HepG2 (cell line): Measurements from ENCODE around the gene PRCD. TPM values are rescaled to one million over a fixed set of nuclear protein-coding genes. Genes with fewer than 3 reads are reported as not detected.
A peak's percentile ranks its signal among the peaks of the same experiment; 100 is the strongest.

ENCODE experiments used
- ARID2 ChIP-seq: sonication (generic); formaldehyde crosslinking; IDR thresholded peaks from 2 replicates; pipeline ENCODE4 v1.8.1; 2022; ENCODE audit warnings: mild to moderate bottlenecking, missing genetic modification reagents, borderline replicate concordance
- ATM ChIP-seq: fragments of 450-650 bp; IDR thresholded peaks from 2 replicates; pipeline ENCODE4 v1.7.1; 2017; ENCODE audit warnings: mild to moderate bottlenecking, borderline replicate concordance
- BCL6 ChIP-seq: IDR thresholded peaks from 2 replicates; pipeline ENCODE4 v1.6.1; 2016; ENCODE audit warnings: missing genetic modification reagents, missing compliant biosample characterization
- PRMT3 ChIP-seq: sonication (generic); formaldehyde crosslinking; IDR thresholded peaks from 2 replicates; pipeline ENCODE4 v1.8.1; 2022; ENCODE audit warnings: low read depth, mild to moderate bottlenecking, moderate library complexity, missing genetic modification reagents, borderline replicate concordance
- RORA ChIP-seq: sonication (generic); formaldehyde crosslinking; IDR thresholded peaks from 2 replicates; pipeline ENCODE4 v1.5.0; 2020; ENCODE audit warnings: mild to moderate bottlenecking, missing genetic modification reagents, moderate library complexity
- STAT5B ChIP-seq: sonication (generic); formaldehyde crosslinking; IDR thresholded peaks from 2 replicates; pipeline ENCODE4 v1.4.0; 2020; ENCODE audit warnings: missing genetic modification reagents
- TCF7 ChIP-seq: sonication (generic); IDR thresholded peaks from 2 replicates; pipeline ENCODE4 v1.6.1; 2016; ENCODE audit warnings: antibody characterized with exemption, low read depth
- TSC22D2 ChIP-seq: sonication (generic); formaldehyde crosslinking; IDR thresholded peaks from 2 replicates; pipeline ENCODE4 v1.5.1; 2020; ENCODE audit warnings: missing genetic modification reagents, mild to moderate bottlenecking, borderline replicate concordance
- U2AF2 ChIP-seq: fragments of 200-400 bp; formaldehyde crosslinking; IDR thresholded peaks from 2 replicates; pipeline ENCODE4 v1.6.1; 2017; ENCODE audit warnings: low read depth, mild to moderate bottlenecking, low read length
- ZEB1 ChIP-seq: IDR thresholded peaks from 2 replicates; pipeline ENCODE4 v1.6.1; 2012; ENCODE audit warnings: mild to moderate bottlenecking, low read depth, inconsistent platforms; ENCODE audit not compliant: insufficient replicate concordance
- ZFP36L2 ChIP-seq: sonication (generic); formaldehyde crosslinking; IDR thresholded peaks from 2 replicates; pipeline ENCODE4 v1.4.0; 2020; ENCODE audit warnings: missing genetic modification reagents
- ZFP62 ChIP-seq: sonication (generic); formaldehyde crosslinking; IDR thresholded peaks from 2 replicates; pipeline ENCODE4 v1.4.0; 2020; ENCODE audit warnings: missing genetic modification reagents
- ZNF143 ChIP-seq: sonication (generic); formaldehyde crosslinking; IDR thresholded peaks from 2 replicates; pipeline ENCODE4 v1.4.0; 2020; ENCODE audit warnings: missing genetic modification reagents
- ZNF331 ChIP-seq: sonication (generic); formaldehyde crosslinking; IDR thresholded peaks from 2 replicates; pipeline ENCODE4 v1.4.0; 2020; ENCODE audit warnings: missing genetic modification reagents
- ZNF672 ChIP-seq: sonication (generic); formaldehyde crosslinking; IDR thresholded peaks from 2 replicates; pipeline ENCODE4 v1.8.1; 2022; ENCODE audit warnings: missing genetic modification reagents
- ZNF891 ChIP-seq: sonication (generic); formaldehyde crosslinking; IDR thresholded peaks from 2 replicates; pipeline ENCODE4 v1.5.0; 2020; ENCODE audit warnings: mild to moderate bottlenecking, missing genetic modification reagents
- ZSCAN22 ChIP-seq: sonication (generic); formaldehyde crosslinking; IDR thresholded peaks from 2 replicates; pipeline ENCODE4 v1.4.0; 2020; ENCODE audit warnings: mild to moderate bottlenecking, missing genetic modification reagents
- polyA plus RNA-seq, 8 experiments: library from polyadenylated mRNA; depleted of rRNA in 3 of 8; stranded (reverse) in 7 of 8; unstranded in 1 of 8; fragments of >200 nt; fragmentation: Illumina TruSeq in 4 of 8; extraction: Trizol in 4 of 8; gene quantifications; 2 replicates each; pipeline versions ENCODE4 v1.2.1 to v1.2.3, GENCODE V29; 2011 to 2016; ENCODE audit warnings: low read depth in 4 of 8, missing spikeins in 1 of 8, mixed read lengths in 1 of 8; ENCODE audit not compliant: insufficient read depth in 1 of 8
- total RNA-seq, 5 experiments: library from RNA; depleted of rRNA; stranded (reverse); fragments of >200 nt; fragmentation: Illumina TruSeq; extraction: Trizol; gene quantifications; 2 replicates each; pipeline ENCODE4 v1.2.3, GENCODE V29; 2016; ENCODE audit warnings: low read depth in 1 of 5
- TF ChIP-seq, protein P1 (sequence below): sonication (generic); formaldehyde crosslinking; IDR thresholded peaks from 2 replicates; pipeline ENCODE4 v1.9.0; 2021; ENCODE audit warnings: mild to moderate bottlenecking, missing genetic modification reagents
- TF ChIP-seq, protein P2 (sequence below): sonication (generic); formaldehyde crosslinking; IDR thresholded peaks from 2 replicates; pipeline ENCODE4 v1.5.0; 2020; ENCODE audit warnings: missing genetic modification reagents, mild to moderate bottlenecking, borderline replicate concordance
- TF ChIP-seq, protein P3 (sequence below): sonication (generic); formaldehyde crosslinking; conservative IDR thresholded peaks from 2 replicates; pipeline ENCODE4 v1.4.0; 2020; ENCODE audit warnings: missing genetic modification reagents

The PRCD gene
- total and polyA plus RNA-seq, 2 of the 13 experiments (the other 11 are each of a cell fraction or from before 2014, with no cell fraction given): 0.51 TPM; not detected in 1

DNA sequence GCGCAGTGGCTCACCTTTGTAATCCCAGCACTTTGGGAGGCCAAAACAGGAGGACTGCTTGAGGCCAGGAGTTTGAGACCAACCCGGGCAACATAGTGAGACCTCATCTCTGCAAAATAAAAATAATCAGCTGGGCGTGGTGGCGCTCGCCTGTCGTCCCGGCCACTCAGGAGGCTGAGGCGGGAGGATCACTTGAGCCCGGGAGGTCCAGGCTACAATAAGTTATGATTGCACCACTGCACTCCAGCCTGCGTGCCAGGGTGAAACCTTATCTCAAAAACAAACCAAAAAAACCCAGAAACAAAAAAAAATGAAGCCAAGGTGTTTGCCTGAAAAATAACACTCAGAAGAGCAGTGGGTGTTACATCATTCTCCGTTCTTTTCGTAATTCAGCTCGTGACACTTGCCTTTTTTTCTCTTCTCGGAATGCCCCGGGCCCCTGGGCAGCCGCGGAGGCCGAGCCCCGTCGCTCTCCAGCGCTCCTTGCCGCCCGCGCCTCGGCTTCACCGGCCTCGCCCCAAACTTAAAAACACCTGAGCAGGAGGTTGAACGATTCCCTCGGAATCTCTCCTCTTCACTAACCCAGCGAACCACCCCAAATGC lies 17.0 kb downstream of the PRCD start (continued):
- peak; percentile 90; the same call in 1 of the 2 replicates for TF ChIP-seq ARID2
- TF ChIP-seq TSC22D2 (CRISPR knock-in tag): no peak
- no peak for TF ChIP-seq STAT5B (CRISPR knock-in tag)
- TF ChIP-seq U2AF2: no peak
- no peak for TF ChIP-seq RORA
- no peak for TF ChIP-seq ZNF891 (CRISPR knock-in tag)
- TF ChIP-seq PRMT3 (CRISPR knock-in tag): no peak
- TF ChIP-seq ZFP62: no peak
- no peak for TF ChIP-seq ZNF331 (CRISPR knock-in tag)
- TF ChIP-seq, protein P1, sequence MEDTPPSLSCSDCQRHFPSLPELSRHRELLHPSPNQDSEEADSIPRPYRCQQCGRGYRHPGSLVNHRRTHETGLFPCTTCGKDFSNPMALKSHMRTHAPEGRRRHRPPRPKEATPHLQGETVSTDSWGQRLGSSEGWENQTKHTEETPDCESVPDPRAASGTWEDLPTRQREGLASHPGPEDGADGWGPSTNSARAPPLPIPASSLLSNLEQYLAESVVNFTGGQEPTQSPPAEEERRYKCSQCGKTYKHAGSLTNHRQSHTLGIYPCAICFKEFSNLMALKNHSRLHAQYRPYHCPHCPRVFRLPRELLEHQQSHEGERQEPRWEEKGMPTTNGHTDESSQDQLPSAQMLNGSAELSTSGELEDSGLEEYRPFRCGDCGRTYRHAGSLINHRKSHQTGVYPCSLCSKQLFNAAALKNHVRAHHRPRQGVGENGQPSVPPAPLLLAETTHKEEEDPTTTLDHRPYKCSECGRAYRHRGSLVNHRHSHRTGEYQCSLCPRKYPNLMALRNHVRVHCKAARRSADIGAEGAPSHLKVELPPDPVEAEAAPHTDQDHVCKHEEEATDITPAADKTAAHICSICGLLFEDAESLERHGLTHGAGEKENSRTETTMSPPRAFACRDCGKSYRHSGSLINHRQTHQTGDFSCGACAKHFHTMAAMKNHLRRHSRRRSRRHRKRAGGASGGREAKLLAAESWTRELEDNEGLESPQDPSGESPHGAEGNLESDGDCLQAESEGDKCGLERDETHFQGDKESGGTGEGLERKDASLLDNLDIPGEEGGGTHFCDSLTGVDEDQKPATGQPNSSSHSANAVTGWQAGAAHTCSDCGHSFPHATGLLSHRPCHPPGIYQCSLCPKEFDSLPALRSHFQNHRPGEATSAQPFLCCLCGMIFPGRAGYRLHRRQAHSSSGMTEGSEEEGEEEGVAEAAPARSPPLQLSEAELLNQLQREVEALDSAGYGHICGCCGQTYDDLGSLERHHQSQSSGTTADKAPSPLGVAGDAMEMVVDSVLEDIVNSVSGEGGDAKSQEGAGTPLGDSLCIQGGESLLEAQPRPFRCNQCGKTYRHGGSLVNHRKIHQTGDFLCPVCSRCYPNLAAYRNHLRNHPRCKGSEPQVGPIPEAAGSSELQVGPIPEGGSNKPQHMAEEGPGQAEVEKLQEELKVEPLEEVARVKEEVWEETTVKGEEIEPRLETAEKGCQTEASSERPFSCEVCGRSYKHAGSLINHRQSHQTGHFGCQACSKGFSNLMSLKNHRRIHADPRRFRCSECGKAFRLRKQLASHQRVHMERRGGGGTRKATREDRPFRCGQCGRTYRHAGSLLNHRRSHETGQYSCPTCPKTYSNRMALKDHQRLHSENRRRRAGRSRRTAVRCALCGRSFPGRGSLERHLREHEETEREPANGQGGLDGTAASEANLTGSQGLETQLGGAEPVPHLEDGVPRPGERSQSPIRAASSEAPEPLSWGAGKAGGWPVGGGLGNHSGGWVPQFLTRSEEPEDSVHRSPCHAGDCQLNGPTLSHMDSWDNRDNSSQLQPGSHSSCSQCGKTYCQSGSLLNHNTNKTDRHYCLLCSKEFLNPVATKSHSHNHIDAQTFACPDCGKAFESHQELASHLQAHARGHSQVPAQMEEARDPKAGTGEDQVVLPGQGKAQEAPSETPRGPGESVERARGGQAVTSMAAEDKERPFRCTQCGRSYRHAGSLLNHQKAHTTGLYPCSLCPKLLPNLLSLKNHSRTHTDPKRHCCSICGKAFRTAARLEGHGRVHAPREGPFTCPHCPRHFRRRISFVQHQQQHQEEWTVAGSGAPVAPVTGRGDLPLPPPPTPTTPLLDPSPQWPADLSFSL (CRISPR knock-in tag): peak; percentile 40; the same call in 1 of the 2 replicates
- TF ChIP-seq ATM: no peak
- TF ChIP-seq ZNF143 (CRISPR knock-in tag): no peak
- no peak for TF ChIP-seq TCF7
- no peak for TF ChIP-seq BCL6 (CRISPR knock-in tag)
- no peak for TF ChIP-seq ZFP36L2 (CRISPR knock-in tag)
- TF ChIP-seq ZNF672 (CRISPR knock-in tag): no peak
- TF ChIP-seq, protein P2, sequence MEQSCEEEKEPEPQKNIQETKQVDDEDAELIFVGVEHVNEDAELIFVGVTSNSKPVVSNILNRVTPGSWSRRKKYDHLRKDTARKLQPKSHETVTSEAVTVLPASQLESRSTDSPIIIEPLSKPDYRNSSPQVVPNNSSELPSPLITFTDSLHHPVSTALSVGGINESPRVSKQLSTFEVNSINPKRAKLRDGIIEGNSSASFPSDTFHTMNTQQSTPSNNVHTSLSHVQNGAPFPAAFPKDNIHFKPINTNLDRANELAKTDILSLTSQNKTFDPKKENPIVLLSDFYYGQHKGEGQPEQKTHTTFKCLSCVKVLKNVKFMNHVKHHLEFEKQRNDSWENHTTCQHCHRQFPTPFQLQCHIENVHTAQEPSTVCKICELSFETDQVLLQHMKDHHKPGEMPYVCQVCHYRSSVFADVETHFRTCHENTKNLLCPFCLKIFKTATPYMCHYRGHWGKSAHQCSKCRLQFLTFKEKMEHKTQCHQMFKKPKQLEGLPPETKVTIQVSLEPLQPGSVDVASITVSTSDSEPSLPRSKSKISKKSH (CRISPR knock-in tag): no peak
- TF ChIP-seq ZEB1: no peak
- TF ChIP-seq ZSCAN22: no peak
- TF ChIP-seq, protein P3, sequence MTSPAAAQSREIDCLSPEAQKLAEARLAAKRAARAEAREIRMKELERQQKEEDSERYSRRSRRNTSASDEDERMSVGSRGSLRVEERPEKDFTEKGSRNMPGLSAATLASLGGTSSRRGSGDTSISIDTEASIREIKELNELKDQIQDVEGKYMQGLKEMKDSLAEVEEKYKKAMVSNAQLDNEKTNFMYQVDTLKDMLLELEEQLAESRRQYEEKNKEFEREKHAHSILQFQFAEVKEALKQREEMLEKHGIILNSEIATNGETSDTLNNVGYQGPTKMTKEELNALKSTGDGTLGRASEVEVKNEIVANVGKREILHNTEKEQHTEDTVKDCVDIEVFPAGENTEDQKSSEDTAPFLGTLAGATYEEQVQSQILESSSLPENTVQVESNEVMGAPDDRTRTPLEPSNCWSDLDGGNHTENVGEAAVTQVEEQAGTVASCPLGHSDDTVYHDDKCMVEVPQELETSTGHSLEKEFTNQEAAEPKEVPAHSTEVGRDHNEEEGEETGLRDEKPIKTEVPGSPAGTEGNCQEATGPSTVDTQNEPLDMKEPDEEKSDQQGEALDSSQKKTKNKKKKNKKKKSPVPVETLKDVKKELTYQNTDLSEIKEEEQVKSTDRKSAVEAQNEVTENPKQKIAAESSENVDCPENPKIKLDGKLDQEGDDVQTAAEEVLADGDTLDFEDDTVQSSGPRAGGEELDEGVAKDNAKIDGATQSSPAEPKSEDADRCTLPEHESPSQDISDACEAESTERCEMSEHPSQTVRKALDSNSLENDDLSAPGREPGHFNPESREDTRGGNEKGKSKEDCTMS: no peak
